GM18526 (cell line): Measurements from ENCODE around the gene FIBCD1.

ENCODE experiments used
- POLR2A ChIP-seq: IDR thresholded peaks from 3 replicates; pipeline ENCODE4 v1.6.1; 2011; ENCODE audit not compliant: insufficient read length; ENCODE audit errors: extremely low read depth

FIBCD1 gene

DNA sequence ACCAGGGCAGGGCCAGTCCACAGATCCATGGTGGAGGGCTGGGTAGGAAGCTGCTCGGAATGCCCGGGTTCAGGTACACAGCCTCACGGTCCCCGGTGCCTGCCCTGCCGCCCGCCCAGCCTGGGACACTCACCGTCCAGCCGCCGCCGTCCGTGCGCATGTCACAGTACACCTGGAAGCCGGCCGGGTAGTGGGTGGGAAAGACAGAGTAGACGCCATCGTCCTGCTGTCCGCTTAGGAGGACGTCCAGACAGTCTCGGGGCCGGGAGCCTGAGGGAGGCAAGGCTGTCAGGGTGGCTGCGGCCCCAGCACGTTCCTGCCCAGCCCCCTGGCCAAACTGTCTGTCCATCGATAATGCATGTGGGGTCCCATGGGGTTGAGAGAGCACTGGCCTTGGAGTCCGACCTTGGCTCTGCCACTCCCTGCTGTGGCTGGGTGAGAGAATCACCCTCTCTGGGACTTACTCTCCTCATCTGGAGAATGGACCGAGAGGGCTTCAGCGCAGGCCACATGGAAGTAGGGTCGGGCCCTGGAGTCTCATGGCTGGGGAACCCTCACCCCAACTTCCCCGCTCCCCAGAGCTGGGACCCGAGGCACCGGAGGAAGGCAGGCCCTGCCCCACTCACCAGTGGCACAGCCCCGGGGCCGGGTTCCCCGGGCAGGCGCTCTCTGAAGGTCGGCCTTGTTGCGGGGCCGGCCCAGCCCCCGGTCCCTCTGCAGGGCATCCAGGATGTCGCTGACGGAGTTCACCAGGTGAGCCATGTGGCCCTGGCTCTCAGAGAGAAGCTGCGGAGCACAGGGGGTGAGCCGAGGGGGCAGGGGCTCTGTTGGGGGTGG is 15.2 kb downstream of the FIBCD1 start:
- TF ChIP-seq POLR2A: no peak

- TF ChIP-seq POLR2A: no peak
Measured at GRCh38 chr9:130922893-130923610, 16.0 kb downstream of the FIBCD1 start.

- TF ChIP-seq POLR2A: no peak
Measured at GRCh38 chr9:130921989-130922892, 16.8 kb downstream of the FIBCD1 start.

DNA sequence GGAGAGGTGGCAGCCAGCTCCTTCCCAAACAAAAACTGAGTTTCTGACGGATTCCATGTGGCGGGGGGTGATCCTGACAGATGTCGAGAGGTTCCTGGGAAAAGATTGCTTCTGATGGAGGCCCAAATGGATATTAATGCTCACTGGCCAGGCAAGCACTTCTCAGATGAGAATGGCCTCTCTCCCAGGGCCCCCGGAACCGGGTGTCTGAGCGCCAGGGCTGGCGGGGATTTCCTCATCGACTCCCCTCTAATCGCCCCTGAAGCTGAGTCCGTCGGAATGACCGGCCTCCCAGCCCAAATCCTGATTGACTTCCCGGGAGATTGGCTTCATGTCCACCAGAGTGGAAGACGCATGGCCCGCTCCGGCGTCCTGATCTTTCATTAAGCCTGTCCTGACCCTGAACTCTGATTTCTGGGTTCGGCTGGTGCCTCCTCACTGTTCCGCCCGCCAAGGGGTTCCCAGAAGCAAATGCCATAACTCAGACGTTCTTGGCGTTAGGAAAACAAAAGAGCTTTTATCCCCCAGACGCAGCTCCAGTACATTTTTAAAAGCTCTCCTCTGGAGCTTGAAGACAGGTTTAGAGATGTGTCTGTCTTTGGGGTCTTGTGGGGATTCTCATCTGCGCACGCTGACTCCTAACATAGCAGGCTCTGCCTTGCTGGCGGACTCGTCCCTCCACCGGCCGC is 17.6 kb downstream of the FIBCD1 start:
- no peak for TF ChIP-seq POLR2A

DNA sequence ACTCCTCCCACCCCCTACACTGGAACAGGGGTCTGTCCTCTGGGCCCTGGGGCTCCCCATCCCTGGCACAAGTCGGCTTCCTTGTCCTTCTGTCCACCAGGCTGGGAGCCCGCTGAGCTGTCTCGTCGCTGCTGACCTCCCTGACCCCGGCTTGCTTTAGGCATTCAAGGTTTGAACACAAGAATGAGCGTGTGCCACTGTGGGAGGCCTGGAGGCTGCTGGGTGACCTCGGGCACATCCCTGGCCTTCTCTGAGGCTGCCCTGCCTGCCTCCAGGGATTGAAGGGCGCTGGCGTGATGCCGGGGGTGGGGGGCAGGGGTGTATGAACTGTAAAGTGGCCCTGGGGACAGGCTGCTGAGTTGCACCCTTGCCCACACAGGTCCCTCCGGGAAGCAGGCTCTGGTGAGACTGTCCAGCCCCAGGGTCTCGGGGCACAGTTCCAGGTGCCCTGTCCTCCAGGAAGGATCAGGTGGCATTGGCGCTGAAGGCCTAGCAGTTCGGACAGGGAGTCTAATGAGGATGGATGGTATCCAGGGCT is 18.2 kb downstream of the FIBCD1 start:
- TF ChIP-seq POLR2A: no peak

- TF ChIP-seq POLR2A: no peak
Measured at GRCh38 chr9:130920233-130920632, 18.8 kb downstream of the FIBCD1 start.

- TF ChIP-seq POLR2A: no peak
Measured at GRCh38 chr9:130919559-130920145, 19.4 kb downstream of the FIBCD1 start.

GRCh38 chr9:130918826-130919558 is 20.1 kb downstream of the FIBCD1 start:
- no peak for TF ChIP-seq POLR2A

DNA sequence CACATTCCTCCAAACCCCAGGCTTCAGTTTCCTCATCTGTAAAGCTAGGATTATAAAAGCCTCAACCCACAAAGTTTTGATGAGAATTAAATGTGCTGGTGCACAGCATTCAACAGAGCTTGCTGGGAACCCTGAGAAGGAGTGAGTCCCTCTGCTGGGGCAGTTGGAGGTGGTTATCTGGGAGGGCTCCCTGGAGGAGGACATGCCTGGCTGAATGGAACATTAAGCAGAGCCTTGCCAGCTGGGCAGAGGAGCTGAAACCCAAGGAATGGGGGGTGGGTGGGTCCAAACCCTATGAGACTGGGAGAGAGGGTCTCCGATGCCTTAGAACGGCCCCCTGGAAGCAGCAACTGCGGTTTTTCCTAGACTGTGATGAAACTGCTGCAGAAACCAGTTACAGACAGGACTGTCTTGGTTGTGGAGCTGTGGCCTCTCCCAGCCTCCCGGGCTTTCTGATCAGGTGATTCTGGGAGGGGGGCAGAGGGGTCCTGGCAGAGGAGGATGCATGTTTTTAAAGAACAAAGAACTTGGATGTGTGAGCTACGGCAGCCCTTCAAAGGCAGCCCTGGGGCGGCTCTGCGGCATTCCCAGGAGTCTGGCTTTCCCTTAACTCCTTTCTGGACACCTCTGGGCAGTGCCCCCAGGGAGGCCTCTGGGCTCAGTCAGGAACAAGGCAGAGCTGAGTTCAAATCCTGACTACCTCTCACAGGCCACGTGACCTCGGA is 20.8 kb downstream of the FIBCD1 start:
- TF ChIP-seq POLR2A: no peak

GRCh38 chr9:130917168-130917960 is 21.7 kb downstream of the FIBCD1 start:
- TF ChIP-seq POLR2A: no peak

DNA sequence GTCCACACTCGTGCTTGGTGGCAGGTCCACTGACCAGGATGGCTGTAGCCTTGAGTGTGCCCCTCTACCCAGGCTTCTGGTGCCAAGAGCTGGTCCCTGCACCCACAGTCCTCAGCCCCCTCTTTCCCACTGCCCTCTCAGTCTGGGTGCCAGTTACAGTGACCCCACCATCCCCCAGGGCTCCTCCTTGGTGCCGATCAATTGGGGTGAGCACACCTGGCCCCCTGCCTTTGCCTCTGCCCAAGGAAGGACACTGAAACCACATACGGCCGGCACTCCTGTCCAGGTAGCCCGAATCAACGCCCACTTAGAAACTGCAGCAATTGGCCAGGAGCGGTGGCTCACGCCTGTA is 24.0 kb downstream of the FIBCD1 start:
- TF ChIP-seq POLR2A: no peak

GRCh38 chr9:130914417-130915095 is 24.5 kb downstream of the FIBCD1 start:
- TF ChIP-seq POLR2A: no peak
